22Rv1 (cell line): ENCODE measurements around the gene MPC1L.

Source experiments
- ZFX ChIP-seq: fragments of 450-650 bp; IDR thresholded peaks from 2 replicates; pipeline ENCODE4 v1.6.1; 2017; ENCODE audit warnings: antibody characterized with exemption, borderline replicate concordance
- TF ChIP-seq, protein P1 (sequence below): fragments of 450-650 bp; IDR thresholded peaks from 2 replicates; pipeline ENCODE4 v1.5.1; 2017; ENCODE audit warnings: mild to moderate bottlenecking

DNA sequence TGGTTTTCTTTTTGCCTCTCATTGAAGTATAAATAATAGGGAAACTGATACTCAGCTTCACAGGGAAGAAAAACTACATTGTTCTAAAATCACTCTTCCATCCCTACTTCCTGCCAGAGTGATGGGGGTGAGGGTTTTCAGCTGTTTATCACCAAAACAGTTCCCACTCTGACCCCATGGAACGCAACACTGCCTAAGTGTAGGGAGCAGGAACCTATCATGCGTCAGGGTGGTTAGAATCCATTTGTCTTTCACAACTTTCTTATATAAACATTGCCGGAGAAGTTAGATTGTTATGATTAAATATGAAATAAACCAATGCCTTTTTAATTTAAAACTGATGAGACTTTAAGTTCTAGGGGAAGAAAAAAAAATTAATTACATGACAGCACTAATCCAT is 15.8 kb upstream of the MPC1L start:
- TF ChIP-seq, protein P1, sequence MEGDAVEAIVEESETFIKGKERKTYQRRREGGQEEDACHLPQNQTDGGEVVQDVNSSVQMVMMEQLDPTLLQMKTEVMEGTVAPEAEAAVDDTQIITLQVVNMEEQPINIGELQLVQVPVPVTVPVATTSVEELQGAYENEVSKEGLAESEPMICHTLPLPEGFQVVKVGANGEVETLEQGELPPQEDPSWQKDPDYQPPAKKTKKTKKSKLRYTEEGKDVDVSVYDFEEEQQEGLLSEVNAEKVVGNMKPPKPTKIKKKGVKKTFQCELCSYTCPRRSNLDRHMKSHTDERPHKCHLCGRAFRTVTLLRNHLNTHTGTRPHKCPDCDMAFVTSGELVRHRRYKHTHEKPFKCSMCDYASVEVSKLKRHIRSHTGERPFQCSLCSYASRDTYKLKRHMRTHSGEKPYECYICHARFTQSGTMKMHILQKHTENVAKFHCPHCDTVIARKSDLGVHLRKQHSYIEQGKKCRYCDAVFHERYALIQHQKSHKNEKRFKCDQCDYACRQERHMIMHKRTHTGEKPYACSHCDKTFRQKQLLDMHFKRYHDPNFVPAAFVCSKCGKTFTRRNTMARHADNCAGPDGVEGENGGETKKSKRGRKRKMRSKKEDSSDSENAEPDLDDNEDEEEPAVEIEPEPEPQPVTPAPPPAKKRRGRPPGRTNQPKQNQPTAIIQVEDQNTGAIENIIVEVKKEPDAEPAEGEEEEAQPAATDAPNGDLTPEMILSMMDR = no peak
- no peak for TF ChIP-seq ZFX
